ENCODE data around the gene FBXW8. TPM values are rescaled to one million over a fixed set of nuclear protein-coding genes. Genes with fewer than 3 reads are reported as not detected.
A peak's percentile ranks its signal among the peaks of the same experiment; 100 is the strongest.

The FBXW8 gene
- total RNA-seq, 2 experiments from 2014 or later, result 7.0 to 8.5 TPM

DNA sequence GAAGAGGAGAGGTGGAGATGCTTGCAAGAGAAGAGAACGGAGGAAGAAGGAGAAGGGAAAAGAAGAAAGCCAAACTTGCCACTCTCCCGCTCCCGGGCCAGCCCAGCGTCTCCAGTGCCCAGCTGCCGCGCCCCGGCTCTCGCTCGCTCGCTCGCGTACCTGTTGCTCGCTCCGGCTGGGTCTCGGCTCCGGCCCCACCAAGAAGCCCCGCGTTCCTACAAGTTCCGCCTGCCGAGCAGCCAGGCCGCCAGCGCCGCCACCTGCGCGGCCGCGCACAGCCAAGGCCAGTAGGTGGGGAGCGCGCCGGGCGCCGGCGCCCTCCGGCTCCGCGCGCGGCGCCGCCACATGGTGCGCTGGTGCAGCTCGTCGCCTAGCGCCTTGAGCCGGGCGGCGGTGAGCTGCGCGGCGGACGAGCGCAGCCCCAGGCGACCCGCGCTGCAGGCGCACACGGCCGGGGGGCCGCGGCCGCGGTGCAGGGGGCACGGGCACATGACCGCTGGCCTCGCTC lies 29.9 kb upstream of the FBXW8 start:
- ATAC-seq, result peak; percentile 86
- TF ChIP-seq, protein P1, sequence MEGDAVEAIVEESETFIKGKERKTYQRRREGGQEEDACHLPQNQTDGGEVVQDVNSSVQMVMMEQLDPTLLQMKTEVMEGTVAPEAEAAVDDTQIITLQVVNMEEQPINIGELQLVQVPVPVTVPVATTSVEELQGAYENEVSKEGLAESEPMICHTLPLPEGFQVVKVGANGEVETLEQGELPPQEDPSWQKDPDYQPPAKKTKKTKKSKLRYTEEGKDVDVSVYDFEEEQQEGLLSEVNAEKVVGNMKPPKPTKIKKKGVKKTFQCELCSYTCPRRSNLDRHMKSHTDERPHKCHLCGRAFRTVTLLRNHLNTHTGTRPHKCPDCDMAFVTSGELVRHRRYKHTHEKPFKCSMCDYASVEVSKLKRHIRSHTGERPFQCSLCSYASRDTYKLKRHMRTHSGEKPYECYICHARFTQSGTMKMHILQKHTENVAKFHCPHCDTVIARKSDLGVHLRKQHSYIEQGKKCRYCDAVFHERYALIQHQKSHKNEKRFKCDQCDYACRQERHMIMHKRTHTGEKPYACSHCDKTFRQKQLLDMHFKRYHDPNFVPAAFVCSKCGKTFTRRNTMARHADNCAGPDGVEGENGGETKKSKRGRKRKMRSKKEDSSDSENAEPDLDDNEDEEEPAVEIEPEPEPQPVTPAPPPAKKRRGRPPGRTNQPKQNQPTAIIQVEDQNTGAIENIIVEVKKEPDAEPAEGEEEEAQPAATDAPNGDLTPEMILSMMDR (IDR thresholded peaks at IDR 0.05), result no peak
- Mint-ChIP-seq H3K27me3 (peaks cover 66% of the 10 kb centered on the region), H3K36me3 (ENCODE audit: low read depth) (no peaks in the 10 kb centered on the region), H3K4me3 (peak overlapping the region; percentile 69), H3K4me1 (ENCODE audit: low read depth) (peaks cover 24% of the 10 kb centered on the region), H3K9me3 (no peaks in the 10 kb centered on the region), H3K27ac (no peak overlapping the region)
- ChIA-PET POLR2A (interaction anchor here (1.5 kb wide), 1 partner anchor 12 kb away, joined by 3 read pairs; no protein-coding TSS in a partner anchor), CTCF (interaction anchor here (1.0 to 2.3 kb wide), 6 partner anchors 12 to 177 kb away, joined by 3 to 10 read pairs (median 4); no protein-coding TSS in a partner anchor)
- DNase-seq, result peak; percentile 49
- intact Hi-C loops (cut with micrococcal nuclease), result no loop called here

DNA sequence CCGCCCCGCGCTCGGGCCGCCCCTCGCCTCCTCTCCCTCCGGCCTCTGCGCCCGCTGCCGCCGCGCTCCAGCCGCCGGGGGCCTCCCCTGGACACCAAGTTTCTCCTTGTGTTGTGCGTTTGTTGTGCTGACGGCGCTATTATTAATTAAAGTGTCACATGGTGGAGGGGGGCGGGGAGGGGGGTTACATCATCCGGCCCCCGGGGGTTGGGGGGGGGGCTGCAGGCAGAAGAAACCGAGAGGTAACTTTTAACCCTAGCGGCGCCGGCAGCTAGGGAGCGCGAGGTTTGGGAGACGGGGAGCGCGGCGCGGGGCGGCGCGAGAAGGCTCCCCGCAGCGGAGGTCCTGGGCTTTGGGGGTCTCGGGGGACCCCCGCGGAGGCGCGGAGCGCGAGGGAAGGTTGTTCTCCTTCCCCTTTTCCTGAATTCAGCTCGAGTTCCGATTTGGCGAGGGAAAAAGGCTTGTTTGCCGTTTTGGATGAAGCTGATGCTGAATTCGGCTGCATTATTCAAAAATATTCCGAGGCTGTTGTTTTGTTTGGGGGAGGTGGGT lies 29.3 kb upstream of the FBXW8 start, which contains the start of gene HRK:
Gene HRK, minus strand, starts transcription at position 117 of the 552 bp plus-strand sequence. CDS start 134 bp downstream, outside the sequence.
- TF ChIP-seq, protein P1 (IDR thresholded peaks at IDR 0.05), result no peak
- Mint-ChIP-seq H3K27me3 (peaks cover 61% of the 10 kb centered on the region), H3K4me3 (peak within 1 kb of the TSS; percentile 69), H3K36me3 (ENCODE audit: low read depth) (no peaks in the 10 kb centered on the region), H3K27ac (no peak within 1 kb of the TSS), H3K9me3 (no peaks in the 10 kb centered on the region), H3K4me1 (ENCODE audit: low read depth) (peaks cover 24% of the 10 kb centered on the region)
- peak; percentile 9 for ATAC-seq
- intact Hi-C loops (cut with micrococcal nuclease), result no loop called here
- CTCF ChIA-PET, result interaction anchor here (1.3 to 2.3 kb wide), 5 partner anchors 26 to 178 kb away, joined by 3 to 10 read pairs (median 4); no protein-coding TSS in a partner anchor
- POLR2A ChIA-PET, result interaction anchor here (1.5 kb wide), 1 partner anchor 12 kb away, joined by 3 read pairs; no protein-coding TSS in a partner anchor
- peak; percentile 7 for DNase-seq

DNA sequence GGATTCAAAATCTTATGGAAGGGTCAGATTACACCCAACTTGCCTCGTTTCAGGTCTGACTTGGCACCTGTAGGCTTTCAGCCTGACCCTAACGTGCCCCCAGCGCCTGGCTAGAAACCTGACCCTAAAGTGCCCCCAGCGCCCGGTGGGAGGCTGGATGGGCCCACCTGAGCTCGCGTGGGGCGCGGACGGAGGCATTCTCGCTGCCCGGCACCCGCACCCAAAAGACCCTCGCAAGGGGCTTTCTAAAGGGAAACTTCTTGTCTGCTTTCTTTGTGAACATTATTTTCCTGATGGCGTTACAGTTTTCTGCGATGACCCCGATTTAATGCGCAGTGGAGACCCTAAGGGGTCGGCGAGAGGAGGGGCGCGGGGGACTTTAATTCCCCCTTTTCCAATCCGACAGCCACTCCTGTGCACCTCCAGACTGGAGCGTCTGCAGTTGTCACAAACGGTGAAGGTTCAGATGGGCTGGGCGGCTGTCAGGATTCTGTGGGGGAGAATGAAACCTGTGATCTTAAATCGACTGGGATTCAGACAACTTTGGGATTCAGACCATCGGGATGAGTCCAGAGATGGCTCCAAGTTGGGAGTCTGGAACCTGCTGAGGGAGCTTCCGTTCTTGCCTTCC lies 28.8 kb upstream of the FBXW8 start:
- Mint-ChIP-seq H3K4me1 (ENCODE audit: low read depth) (peaks cover 24% of the 10 kb centered on the region), H3K9me3 (no peaks in the 10 kb centered on the region), H3K27me3 (peaks cover 59% of the 10 kb centered on the region), H3K4me3 (peak overlapping the region; percentile 43), H3K36me3 (ENCODE audit: low read depth) (no peaks in the 10 kb centered on the region), H3K27ac (no peak overlapping the region)
- CTCF ChIA-PET, result interaction anchor here (0.8 to 2.3 kb wide), 6 partner anchors 15 to 178 kb away, joined by 3 to 10 read pairs (median 4); no protein-coding TSS in a partner anchor
- POLR2A ChIA-PET, result no interaction called here
- no peak for DNase-seq
- TF ChIP-seq, protein P1 (IDR thresholded peaks at IDR 0.05), result no peak
- intact Hi-C loops (cut with micrococcal nuclease), result no loop called here
- ATAC-seq, result no peak

DNA sequence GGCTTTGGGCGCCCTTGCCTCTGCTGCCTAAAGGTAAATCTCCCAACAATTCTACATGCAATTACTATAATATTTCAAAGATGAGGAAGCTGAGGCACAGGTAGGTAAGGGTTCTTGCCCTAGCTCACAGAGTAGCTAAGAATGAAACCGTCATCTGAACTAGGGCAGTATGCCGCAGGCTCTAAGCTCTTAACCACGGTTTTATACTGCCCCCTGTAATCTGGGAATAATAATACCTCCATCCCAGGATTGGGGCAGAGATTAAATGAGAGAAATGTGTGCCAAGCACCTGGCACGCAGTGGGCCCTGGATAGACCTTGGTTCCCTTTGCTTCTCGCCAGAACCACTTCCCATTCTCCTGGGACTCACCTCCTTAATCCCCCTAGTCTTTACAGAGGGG lies 28.0 kb upstream of the FBXW8 start:
- TF ChIP-seq, protein P1 (IDR thresholded peaks at IDR 0.05), result no peak
- Mint-ChIP-seq H3K4me1 (ENCODE audit: low read depth) (peaks cover 24% of the 10 kb centered on the region), H3K27ac (no peak overlapping the region), H3K4me3 (no peak overlapping the region), H3K27me3 (peaks cover 54% of the 10 kb centered on the region), H3K9me3 (no peaks in the 10 kb centered on the region), H3K36me3 (ENCODE audit: low read depth) (no peaks in the 10 kb centered on the region)
- POLR2A ChIA-PET, result no interaction called here
- peak; percentile 25 for ATAC-seq
- CTCF ChIA-PET, result interaction anchor here (0.8 to 2.3 kb wide), 3 partner anchors 14 to 179 kb away, joined by 3 to 10 read pairs (median 3); no protein-coding TSS in a partner anchor
- intact Hi-C loops (cut with micrococcal nuclease), result no loop called here
- DNase-seq, result no peak

DNA sequence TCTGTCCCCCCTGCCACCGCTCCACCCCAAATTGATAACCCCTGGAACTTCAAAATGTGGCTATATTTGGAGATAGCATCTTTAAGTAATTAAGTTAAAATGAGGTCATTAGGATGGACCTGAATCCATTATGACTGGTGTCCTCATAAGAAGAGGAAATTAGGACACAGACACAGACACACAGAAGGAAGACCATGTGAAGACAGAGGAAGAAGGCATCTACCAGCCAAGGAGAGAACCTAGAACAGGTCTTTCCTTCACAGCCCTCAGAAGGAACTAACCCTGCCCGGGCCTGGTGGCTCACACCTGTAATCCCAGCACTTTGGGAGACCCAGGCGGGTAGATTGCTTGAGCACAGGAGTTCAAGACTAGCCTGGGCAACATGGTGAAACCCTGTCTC lies 25.9 kb upstream of the FBXW8 start:
- TF ChIP-seq, protein P1 (IDR thresholded peaks at IDR 0.05), result no peak
- Mint-ChIP-seq H3K4me1 (ENCODE audit: low read depth) (peaks cover 13% of the 10 kb centered on the region), H3K4me3 (no peak overlapping the region), H3K27me3 (peaks cover 37% of the 10 kb centered on the region), H3K27ac (no peak overlapping the region), H3K9me3 (no peaks in the 10 kb centered on the region), H3K36me3 (ENCODE audit: low read depth) (no peaks in the 10 kb centered on the region)
- intact Hi-C loops (cut with micrococcal nuclease), result no loop called here
- no peak for DNase-seq
- ChIA-PET POLR2A (no interaction called here), CTCF (no interaction called here)
- ATAC-seq, result no peak
